CD4-positive, CD25-positive, alpha-beta regulatory T cell (primary cell): ENCODE measurements around the gene ERBB4. TPM values are rescaled to one million over a fixed set of nuclear protein-coding genes. Genes with fewer than 3 reads are reported as not detected.

ENCODE experiments used
- ATAC-seq, 2 donors: fragments of 150-1000 bp; cut with Tn5 transposase; one replicate each; pipeline ENCODE4 v1.10.0; 2021; ENCODE audit warnings: low read depth in 2 of 2, moderate number of reproducible peaks in 2 of 2, moderate library complexity in 1 of 2
- DNase-seq, 3 donors: peaks; one replicate each; pipeline versions ENCODE4 v3.0.0 to v3.0.0-alpha.2; 2012 to 2022; ENCODE audit warnings: mixed read lengths in 1 of 3
- H3K27ac ChIP-seq: one replicate; pipeline ENCODE4 v1.7.0; 2013; ENCODE audit warnings: mild to moderate bottlenecking, low read length; ENCODE audit not compliant: insufficient read depth, poor library complexity, severe bottlenecking
- H3K27me3 ChIP-seq: one replicate; pipeline ENCODE4 v1.7.0; 2013; ENCODE audit warnings: low read length; ENCODE audit not compliant: control insufficient read depth, insufficient read depth
- H3K36me3 ChIP-seq: one replicate; pipeline ENCODE4 v1.7.0; 2013; ENCODE audit warnings: mild to moderate bottlenecking, low read length, moderate library complexity; ENCODE audit not compliant: control insufficient read depth, insufficient read depth
- H3K4me1 ChIP-seq: 2 replicates; pipeline ENCODE4 v1.7.0; 2013; ENCODE audit warnings: mild to moderate bottlenecking, low read length; ENCODE audit not compliant: insufficient read depth, control insufficient read depth, poor library complexity, severe bottlenecking
- H3K4me3 ChIP-seq: one replicate; pipeline ENCODE4 v1.7.0; 2013; ENCODE audit warnings: low read depth, mild to moderate bottlenecking, low read length, moderate library complexity
- H3K9me3 ChIP-seq, 2 experiments: 1 replicate in 1 of 2; 2 replicates in 1 of 2; pipeline ENCODE4 v1.7.0; 2013; ENCODE audit warnings: low read length in 2 of 2, mild to moderate bottlenecking in 1 of 2, moderate library complexity in 1 of 2; ENCODE audit not compliant: control insufficient read depth in 2 of 2
- H3K27ac Mint-ChIP-seq, 3 donors: one replicate each; pipeline ENCODE4 v1.8.0; 2020 to 2022; ENCODE audit warnings: mild to moderate bottlenecking in 3 of 3, mixed read lengths in 3 of 3, moderate library complexity in 2 of 3
- H3K27me3 Mint-ChIP-seq: one replicate; pipeline ENCODE4 v1.8.0; 2022; ENCODE audit warnings: mild to moderate bottlenecking, mixed read lengths
- H3K36me3 Mint-ChIP-seq: one replicate; pipeline ENCODE4 v1.8.0; 2020; ENCODE audit warnings: mixed read lengths
- H3K4me1 Mint-ChIP-seq, 4 donors: one replicate each; pipeline ENCODE4 v1.8.0; 2020 to 2022; ENCODE audit warnings: mixed read lengths in 4 of 4, mild to moderate bottlenecking in 1 of 4
- H3K4me3 Mint-ChIP-seq, 4 donors: one replicate each; pipeline ENCODE4 v1.8.0; 2020 to 2022; ENCODE audit warnings: mild to moderate bottlenecking in 4 of 4, mixed read lengths in 4 of 4, moderate library complexity in 3 of 4
- H3K9me3 Mint-ChIP-seq, 7 donors: one replicate each; pipeline ENCODE4 v1.8.0; 2020 to 2022; ENCODE audit warnings: mixed read lengths in 7 of 7, mild to moderate bottlenecking in 3 of 7, moderate library complexity in 2 of 7
- polyA plus RNA-seq, 4 donors: library from polyadenylated mRNA; unstranded; fragments of 300-500 nt; fragmentation: Illumina TruSeq; gene quantifications; one replicate each; pipeline ENCODE4 v1.2.3, GENCODE V29; 2021
- total RNA-seq: library from RNA; stranded (reverse); gene quantifications from one replicate; pipeline ENCODE4 v1.2.3, GENCODE V29; 2022

ERBB4 gene
- total and polyA plus RNA-seq, 5 donors from 2014 or later, result not detected

DNA sequence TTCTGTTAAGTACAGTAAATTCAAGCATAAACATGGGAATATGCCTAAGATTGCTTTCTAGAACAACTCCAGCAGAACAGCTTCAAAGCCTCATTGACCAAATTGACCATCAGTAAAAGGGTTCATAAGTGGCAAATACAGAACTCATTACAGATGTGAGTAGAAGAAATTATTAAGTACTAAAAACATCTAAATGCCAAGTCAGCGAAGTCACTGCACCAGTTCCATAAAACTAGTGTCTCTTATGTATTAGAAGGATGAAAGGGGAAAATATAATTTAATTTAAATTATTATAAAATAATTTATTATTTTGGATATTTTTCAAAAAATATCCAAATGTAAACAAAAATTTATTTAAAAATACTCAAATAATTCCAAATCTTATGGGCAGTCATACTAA is 553.2 kb downstream of the ERBB4 start:
- H3K27me3 ChIP-seq, result no peaks in the 10 kb centered on the region
- ATAC-seq (no peak), DNase-seq (no peak)
- Mint-ChIP-seq H3K27ac (no peak overlapping the region), H3K9me3 (peaks cover 0 to 11% (median 2%) of the 10 kb centered on the region in 7 donors), H3K36me3 (no peaks in the 10 kb centered on the region), H3K4me1 (no peaks in the 10 kb centered on the region), H3K27me3 (no peaks in the 10 kb centered on the region), H3K4me3 (no peak overlapping the region)
- no peaks in the 10 kb centered on the region for H3K4me1 ChIP-seq
- no peaks in the 10 kb centered on the region for H3K9me3 ChIP-seq
- no peaks in the 10 kb centered on the region for H3K36me3 ChIP-seq
- no peak overlapping the region for H3K27ac ChIP-seq
- no peak overlapping the region for H3K4me3 ChIP-seq

DNA sequence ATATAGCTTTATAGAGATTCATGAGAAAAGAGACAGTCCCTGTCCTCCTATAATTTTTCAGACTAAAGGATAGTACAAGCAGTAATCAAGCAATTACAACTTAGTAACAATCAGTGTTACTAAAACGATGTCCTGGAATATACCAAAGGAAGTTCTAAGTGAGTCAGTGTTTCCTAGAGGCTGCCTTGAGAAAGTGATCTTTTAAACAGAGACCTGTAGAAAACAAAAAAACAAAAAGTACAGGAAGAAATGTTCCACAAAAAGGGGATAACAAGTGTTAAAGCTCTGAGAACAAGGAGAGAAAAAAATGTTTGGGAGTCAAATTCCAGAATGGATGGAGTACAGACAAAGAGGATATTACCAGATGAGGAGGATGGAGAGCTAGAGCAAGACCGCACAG is 556.4 kb downstream of the ERBB4 start:
- Mint-ChIP-seq H3K36me3 (no peaks in the 10 kb centered on the region), H3K27ac (no peak overlapping the region), H3K4me1 (no peaks in the 10 kb centered on the region), H3K9me3 (peaks cover 0 to 11% (median 2%) of the 10 kb centered on the region in 7 donors), H3K4me3 (no peak overlapping the region), H3K27me3 (no peaks in the 10 kb centered on the region)
- ATAC-seq (no peak), DNase-seq (no peak)
- Histone ChIP-seq H3K27ac (no peak overlapping the region), H3K4me1 (no peaks in the 10 kb centered on the region), H3K27me3 (no peaks in the 10 kb centered on the region), H3K4me3 (no peak overlapping the region), H3K9me3 (no peaks in the 10 kb centered on the region), H3K36me3 (no peaks in the 10 kb centered on the region)

DNA sequence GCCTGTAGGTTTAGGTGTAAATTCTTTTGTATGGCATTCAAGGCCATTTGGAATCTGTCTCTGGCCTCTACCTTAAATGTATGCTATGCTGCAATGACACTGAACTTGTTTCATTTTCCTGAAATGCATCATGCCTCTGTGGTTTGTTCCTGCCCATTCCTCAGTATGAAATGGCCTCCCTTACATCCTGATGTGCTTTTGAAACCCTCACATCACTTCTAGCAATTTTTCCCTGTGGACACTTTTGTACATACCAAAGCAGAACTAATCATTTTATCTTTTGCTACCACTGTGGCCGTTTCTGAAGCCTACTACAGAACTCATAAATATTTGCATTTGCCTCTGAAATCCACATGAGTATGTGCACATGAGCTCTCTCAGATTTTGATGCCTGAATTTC is 557.2 kb downstream of the ERBB4 start:
- Histone ChIP-seq H3K9me3 (no peaks in the 10 kb centered on the region), H3K27me3 (no peaks in the 10 kb centered on the region), H3K27ac (no peak overlapping the region), H3K36me3 (no peaks in the 10 kb centered on the region), H3K4me1 (no peaks in the 10 kb centered on the region), H3K4me3 (no peak overlapping the region)
- no peak for DNase-seq
- Mint-ChIP-seq H3K27me3 (no peaks in the 10 kb centered on the region), H3K27ac (no peak overlapping the region), H3K9me3 (peaks cover 0 to 11% (median 2%) of the 10 kb centered on the region in 7 donors), H3K36me3 (no peaks in the 10 kb centered on the region), H3K4me1 (no peaks in the 10 kb centered on the region), H3K4me3 (no peak overlapping the region)
- ATAC-seq, result no peak

DNA sequence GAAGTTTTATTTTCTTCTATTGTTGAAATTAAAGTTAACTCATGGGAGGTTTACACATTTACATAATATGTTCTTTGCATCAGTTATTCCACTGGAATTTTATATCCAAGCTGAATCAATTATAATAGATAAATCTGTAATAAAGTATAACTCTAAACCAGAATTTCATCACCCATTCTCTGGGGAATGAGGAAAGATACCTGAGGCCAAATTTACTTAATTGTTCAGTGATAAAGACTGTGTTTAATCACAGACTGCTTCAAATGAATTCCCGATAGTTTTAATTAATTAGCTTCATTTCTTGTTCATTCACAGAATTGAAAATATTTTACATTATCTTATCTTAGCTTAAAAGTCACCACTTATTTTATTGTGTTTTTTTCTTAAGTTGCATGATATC is 562.5 kb downstream of the ERBB4 start:
- Histone ChIP-seq H3K36me3 (no peaks in the 10 kb centered on the region), H3K4me1 (no peaks in the 10 kb centered on the region), H3K27me3 (no peaks in the 10 kb centered on the region), H3K4me3 (no peak overlapping the region), H3K9me3 (no peaks in the 10 kb centered on the region), H3K27ac (no peak overlapping the region)
- Mint-ChIP-seq H3K36me3 (no peaks in the 10 kb centered on the region), H3K27ac (no peak overlapping the region), H3K4me3 (no peak overlapping the region), H3K4me1 (no peaks in the 10 kb centered on the region), H3K9me3 (peaks cover 0 to 11% (median 1%) of the 10 kb centered on the region in 7 donors), H3K27me3 (no peaks in the 10 kb centered on the region)
- ATAC-seq (no peak), DNase-seq (no peak)

DNA sequence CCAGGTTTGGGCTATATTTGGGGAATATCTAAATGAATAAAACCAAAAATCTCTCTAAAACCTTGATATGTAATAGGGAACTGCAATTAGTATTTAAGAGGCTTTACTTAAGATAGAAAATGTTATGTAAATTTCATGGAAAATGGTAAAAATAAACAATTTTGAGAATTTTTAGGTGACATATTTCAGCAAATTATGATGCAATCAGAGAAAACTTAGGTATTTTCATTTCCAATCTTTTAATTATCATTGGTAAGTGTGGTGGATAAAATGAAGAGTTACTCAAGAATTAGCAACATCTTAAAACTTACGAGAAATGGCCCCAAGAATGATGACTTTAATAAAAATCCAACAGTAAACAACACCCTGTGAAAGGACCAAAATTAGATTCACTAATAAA is 571.4 kb downstream of the ERBB4 start:
- Histone ChIP-seq H3K36me3 (no peaks in the 10 kb centered on the region), H3K27ac (no peak overlapping the region), H3K27me3 (no peaks in the 10 kb centered on the region), H3K4me3 (no peak overlapping the region), H3K9me3 (no peaks in the 10 kb centered on the region), H3K4me1 (no peaks in the 10 kb centered on the region)
- no peaks in the 10 kb centered on the region for H3K27me3 Mint-ChIP-seq
- ATAC-seq, result no peak
- no peak for DNase-seq
- no peak overlapping the region for H3K4me3 Mint-ChIP-seq
- no peaks in the 10 kb centered on the region for H3K4me1 Mint-ChIP-seq
- H3K27ac Mint-ChIP-seq, result no peak overlapping the region
- H3K36me3 Mint-ChIP-seq, result no peaks in the 10 kb centered on the region
- H3K9me3 Mint-ChIP-seq, result peaks cover 0 to 7% (median 3%) of the 10 kb centered on the region in 7 donors

DNA sequence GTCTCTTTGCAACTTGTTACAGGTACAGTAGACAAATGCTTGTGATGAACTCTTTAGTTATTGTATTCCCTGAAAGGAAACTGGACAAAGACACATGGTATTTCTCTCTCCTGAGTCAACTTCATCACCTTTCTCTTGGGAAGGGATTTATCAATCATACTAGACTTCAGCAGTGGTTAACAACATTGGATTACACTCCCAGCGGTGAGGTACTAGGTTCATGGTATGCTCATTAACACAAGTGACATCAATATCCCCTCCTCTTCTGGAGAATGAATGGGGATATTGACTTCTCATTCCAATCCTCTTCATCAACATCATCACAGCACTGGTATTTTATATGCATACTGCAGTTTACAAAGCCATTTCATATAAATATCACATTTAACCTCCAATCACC is 574.6 kb downstream of the ERBB4 start:
- Histone ChIP-seq H3K4me3 (no peak overlapping the region), H3K27ac (no peak overlapping the region), H3K27me3 (no peaks in the 10 kb centered on the region), H3K36me3 (no peaks in the 10 kb centered on the region), H3K4me1 (no peaks in the 10 kb centered on the region), H3K9me3 (no peaks in the 10 kb centered on the region)
- ATAC-seq (no peak), DNase-seq (no peak)
- Mint-ChIP-seq H3K4me3 (no peak overlapping the region), H3K4me1 (no peaks in the 10 kb centered on the region), H3K9me3 (peaks cover 0 to 6% (median 2%) of the 10 kb centered on the region in 7 donors), H3K27ac (no peak overlapping the region), H3K36me3 (no peaks in the 10 kb centered on the region), H3K27me3 (peaks cover 3% of the 10 kb centered on the region)

DNA sequence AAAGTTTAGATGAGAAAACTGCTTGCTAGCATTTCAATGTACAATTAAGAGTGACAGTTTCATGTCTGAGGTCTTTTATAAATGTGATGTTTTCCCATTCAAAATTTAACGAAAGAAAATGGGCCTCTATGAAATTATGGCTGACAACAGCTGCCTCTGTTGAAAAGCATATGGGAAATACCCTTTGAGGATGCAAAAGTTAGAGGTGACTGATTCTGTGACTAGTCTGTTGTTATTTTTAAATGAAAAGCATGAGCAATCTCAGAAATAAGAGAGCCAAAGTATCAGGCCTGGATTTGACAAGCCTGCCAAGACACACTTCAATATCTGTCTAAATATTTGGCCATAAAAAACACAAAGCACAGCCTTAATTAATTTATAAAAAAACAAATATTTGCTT is 580.8 kb downstream of the ERBB4 start:
- no peak overlapping the region for H3K4me3 Mint-ChIP-seq
- DNase-seq, result no peak
- Histone ChIP-seq H3K27ac (no peak overlapping the region), H3K27me3 (no peaks in the 10 kb centered on the region), H3K4me1 (no peaks in the 10 kb centered on the region), H3K36me3 (no peaks in the 10 kb centered on the region), H3K9me3 (no peaks in the 10 kb centered on the region), H3K4me3 (no peak overlapping the region)
- H3K27ac Mint-ChIP-seq, result no peak overlapping the region
- ATAC-seq, result no peak
- H3K4me1 Mint-ChIP-seq, result no peaks in the 10 kb centered on the region
- peaks cover 0 to 7% (median 3%) of the 10 kb centered on the region in 7 donors for H3K9me3 Mint-ChIP-seq
- peaks cover 4% of the 10 kb centered on the region for H3K27me3 Mint-ChIP-seq
- H3K36me3 Mint-ChIP-seq, result no peaks in the 10 kb centered on the region

DNA sequence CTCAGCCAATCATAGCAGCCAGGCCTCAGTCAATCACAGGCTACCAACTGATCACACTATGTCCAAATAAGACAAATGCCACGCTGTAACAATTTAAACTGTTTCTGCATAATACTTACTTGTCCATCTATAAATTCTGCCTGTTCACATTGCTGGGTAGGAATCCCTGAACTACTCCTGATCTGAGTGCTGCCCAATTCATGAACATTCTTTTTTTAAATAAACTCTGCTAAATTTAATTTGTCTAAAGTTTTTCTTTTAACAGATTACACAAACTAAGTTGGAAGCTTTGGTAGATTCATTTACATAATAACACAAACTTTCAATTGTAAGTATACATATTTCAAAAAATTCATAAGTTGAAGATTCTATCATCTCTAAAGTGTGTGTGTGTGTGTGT is 583.0 kb downstream of the ERBB4 start:
- Histone ChIP-seq H3K27ac (no peak overlapping the region), H3K4me3 (no peak overlapping the region), H3K27me3 (no peaks in the 10 kb centered on the region), H3K4me1 (no peaks in the 10 kb centered on the region), H3K36me3 (no peaks in the 10 kb centered on the region), H3K9me3 (no peaks in the 10 kb centered on the region)
- Mint-ChIP-seq H3K9me3 (peaks cover 0 to 17% (median 4%) of the 10 kb centered on the region in 7 donors), H3K27me3 (peaks cover 4% of the 10 kb centered on the region), H3K4me1 (no peaks in the 10 kb centered on the region), H3K27ac (no peak overlapping the region), H3K36me3 (no peaks in the 10 kb centered on the region), H3K4me3 (no peak overlapping the region)
- ATAC-seq (no peak), DNase-seq (no peak)
